GM19238 (cell line): ENCODE measurements around the gene TEN1.

Experiments
- DNase-seq: peaks from one replicate; pipeline ENCODE4 v3.0.0; 2011; ENCODE audit warnings: low spot score; ENCODE audit not compliant: insufficient read length

The TEN1 gene

DNA sequence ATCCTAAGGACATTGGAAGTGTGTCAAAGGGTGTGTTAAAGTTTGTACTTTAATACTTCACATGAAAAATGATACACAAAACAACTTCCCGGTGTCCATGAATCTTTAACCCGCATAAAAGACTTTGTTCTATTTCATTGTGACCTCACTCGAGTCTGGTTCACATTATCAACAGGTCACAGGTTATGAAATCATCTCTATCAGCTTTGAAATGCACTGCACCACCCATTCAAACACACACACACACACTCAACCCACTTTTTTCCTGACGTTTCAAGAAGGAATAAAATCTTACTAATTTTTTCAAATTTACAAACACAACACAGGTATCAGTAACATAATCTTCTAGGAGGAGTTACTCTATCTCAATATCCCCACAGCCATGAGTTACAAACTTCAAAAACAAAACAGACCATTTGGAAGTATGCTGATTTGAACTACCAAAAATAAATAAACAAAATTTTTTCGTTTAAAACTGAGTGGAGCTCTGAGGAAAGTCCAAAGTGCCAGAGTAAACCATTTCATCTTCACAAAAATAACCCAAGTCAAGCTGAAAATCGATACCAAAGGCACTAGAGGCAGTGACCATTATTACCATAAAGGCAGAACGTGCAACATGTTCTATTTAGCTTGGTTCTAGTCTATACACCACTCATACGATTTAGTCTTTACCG is 2.7 kb upstream of the TEN1 start:
- DNase-seq = no peak

DNA sequence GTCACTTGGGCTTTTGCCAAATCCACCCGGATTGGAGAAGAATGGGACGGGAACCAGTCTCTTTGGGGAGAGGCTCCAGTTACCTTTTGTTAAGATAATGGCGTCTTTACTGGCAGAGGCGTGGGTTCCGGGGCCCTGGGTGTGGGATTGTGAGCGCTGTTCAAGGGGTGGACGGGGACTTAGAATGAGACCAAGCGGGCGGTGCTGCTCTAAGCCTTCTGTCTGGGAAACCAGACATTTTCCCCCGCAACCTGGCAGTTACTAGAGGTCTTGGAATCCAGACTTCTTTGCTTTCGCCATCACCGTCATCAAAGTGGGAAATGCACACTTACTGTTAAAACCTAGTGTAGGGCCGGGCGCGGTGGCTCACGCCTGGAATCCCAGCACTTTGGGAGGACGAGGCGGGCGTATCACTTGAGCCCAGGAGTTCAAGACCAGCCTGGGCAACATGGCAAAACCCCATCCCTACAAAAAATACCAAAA is 706 bp downstream of the TEN1 start:
- no peak for DNase-seq

DNA sequence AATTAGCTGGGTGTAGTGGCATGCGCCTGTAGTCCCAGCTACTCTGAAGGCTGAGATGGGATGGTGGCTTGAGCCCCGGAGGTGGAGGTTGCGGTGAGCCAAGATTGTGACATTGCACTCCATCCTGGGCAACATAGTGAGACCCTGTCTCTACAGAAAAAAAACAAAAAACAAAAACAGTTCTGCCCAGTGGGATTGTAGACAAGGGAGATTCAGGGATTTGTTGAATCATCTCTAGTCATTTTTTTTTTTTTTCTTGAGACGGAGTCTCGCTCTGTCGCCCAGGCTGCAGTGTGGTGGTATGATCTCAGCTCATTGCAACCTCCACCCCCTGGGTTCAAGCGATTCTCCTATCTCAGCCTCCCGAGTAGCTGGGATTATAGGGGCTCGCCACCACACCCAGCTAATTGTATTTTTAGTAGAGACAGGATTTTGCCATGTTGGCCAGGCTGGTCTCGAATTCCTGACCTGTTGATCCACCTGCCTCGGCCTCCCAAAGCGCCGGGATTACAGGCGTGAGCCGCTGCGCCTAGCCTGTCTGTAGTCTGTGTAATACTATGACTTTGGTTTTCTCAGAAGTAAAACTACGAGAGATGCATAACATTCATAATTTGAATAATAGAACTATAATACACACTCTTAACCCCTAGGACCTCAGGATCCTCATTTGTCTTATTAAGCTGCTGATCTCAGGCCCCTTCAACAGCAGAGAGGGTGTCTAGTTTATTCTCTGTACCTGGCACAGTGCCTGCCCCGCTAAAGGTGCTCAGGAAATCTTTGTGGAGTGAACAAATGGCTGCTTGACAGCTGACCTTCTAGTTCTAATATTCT is 1.4 kb downstream of the TEN1 start:
- DNase-seq = no peak

DNA sequence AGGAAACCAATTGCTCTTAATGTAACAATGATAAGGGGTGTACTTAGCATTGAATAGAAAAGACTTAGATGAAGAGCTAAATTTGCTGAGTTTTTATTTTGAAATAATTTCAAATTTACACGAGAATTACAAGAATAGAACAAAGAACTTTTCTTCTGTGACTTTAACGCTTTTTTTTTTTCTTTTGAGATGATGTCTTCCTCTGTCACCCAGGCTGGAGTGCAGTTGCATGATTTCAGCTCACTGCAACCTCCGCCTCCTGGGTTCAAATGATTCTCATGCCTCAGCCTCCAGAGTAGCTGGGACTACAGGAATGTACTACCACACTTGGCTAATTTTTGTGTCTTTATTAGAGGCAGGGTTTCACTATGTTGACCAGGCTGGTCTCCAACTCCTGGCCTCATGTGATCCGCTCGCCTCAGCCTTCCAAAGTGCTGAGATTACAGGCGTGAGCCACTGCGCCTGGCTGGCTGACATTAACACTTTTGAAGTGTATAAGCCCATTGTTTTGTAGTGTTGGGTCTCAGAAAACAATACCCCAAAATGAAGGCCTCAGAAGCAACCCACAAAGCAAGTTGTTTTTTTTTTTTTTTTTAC is 2.1 kb downstream of the TEN1 start:
- no peak for DNase-seq

DNA sequence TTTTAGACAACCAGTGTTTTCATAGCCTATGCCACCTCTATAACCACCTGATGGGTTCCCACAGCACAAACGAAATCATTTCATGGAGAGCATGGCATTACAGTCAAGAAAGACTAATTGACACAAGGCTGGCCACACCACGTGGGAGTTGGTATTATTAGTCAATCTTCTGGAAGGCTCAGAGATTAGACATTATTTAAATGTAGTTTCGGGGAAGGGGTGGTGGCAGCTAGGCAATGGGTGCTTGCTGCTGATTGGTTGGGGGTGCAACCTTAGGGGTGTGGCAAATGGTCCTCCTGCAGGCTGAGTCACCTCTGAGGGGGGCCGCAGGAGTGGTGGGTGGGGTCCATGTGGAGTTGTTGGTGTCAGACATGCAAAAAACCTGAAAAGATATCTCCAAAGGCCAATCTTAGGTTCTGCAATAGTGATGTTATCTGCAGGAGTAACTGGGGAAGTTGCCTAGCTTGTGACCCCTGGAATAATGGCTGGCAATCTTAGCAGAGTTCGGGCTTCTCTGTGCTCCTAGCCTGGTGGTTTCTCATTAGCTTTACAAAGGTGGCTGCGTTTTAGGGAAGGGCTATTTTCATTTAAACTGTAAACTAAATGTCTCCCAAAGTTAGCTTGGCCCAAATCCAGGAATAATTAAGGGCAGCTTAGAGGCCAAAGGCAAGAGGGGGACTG is 4.6 kb downstream of the TEN1 start:
- DNase-seq = no peak

DNA sequence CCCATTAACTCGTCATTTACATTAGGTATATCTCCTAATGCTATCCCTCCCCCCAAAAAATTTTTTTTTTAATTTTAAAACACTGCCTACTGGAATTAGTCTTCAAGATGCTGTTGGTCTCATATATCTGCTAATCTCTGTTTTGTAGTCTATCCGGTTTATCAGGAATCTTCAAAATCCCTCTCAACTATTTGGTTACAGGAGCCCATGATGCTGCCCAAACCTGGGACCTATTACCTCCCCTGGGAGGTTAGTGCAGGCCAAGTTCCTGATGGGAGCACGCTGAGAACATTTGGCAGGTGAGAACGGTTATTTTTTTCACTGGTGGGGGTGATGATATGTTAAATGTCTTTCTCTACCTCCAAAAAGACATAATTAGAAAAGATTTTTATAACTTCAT is 6.9 kb downstream of the TEN1 start:
- no peak for DNase-seq

DNA sequence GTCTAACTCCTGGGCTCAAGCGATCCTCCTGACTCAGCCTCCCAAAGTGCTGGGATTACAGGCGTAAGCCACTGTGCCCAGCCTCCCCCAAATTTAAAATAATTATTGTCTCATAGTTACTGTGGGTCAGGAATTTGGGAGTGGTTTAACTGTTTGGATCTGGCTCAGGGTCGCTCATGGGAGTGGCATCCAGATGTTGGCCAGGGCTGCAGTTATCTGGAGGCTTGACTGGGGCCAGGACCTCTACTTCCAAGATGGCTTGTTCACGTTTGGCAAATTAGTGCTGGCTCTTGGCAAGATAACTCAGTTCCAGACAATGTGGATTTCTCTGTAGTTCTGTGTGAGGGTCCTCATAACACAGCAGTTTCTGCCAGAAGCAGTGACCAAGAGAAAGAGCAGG is 8.0 kb downstream of the TEN1 start:
- DNase-seq = no peak

DNA sequence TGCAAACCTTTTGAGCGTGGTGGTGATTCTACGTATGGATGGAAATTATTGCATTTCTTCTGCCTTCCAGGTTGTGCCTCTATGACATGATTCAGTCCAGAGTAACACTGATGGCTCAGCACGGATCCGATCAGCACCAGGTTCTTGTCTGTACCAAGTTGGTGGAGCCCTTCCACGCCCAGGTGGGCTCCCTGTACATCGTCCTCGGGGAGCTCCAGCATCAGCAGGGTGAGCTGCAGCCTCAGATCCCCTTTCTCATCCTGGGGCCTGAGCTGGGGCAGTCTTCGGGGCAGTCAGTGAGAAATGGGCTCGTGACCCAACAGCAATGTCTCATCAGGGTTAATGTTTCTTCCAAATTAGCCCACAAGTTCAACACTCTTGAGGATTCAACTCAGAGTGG is 12.4 kb downstream of the TEN1 start:
- DNase-seq = no peak

DNA sequence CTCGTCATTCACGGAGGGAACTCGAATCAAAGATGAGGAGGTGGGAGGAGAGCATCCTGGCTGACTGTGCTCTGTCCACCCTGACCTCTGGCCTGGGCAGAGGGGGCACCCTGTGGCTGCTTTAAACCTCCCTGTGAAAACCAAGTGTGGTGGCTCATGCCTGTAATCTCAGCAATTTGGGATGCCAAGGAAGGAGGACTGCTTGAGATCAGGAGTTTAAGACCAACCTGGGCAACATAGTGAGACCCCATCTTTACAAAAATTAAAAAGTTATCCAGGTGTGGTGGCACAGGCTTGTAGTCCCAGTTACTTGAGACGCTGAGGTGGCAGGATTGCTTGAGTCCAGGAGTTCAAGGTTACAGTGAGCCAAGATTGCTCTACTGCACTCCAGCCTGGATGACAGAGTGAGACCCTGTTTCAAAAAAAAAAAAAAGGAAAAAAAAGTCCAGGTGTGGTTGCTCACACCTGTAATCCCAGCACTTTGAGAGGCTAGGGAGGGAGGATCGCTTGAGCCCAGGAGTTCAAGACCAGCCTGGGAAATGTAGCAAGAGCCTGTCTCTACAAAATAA is 15.8 kb downstream of the TEN1 start:
- no peak for DNase-seq

DNA sequence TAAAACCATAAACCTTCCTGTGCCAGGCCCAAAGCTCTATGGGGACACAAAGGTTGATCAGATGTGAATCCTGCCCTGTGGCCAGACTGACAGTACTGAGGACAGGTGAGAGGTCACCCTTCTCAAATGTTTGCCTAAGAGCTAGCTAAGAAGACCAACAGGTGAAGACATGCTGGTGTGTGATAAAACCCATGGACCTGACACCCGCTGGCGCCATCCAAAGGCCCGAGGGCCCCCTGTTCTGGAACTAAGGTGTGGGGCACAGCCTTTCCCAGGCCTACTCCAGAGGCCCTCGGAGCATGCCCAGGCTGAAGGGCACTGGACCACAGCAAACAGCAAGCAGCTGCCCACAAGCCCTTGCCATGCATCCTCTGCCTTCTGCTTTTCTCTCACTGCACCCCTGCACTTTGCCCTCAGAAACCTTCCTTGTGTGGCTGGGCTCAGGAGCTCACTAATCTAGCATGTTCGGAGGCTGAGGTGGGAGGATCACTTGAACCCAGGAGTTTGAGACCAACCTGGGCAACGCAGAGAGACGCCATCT is 16.4 kb downstream of the TEN1 start:
- DNase-seq = no peak

DNA sequence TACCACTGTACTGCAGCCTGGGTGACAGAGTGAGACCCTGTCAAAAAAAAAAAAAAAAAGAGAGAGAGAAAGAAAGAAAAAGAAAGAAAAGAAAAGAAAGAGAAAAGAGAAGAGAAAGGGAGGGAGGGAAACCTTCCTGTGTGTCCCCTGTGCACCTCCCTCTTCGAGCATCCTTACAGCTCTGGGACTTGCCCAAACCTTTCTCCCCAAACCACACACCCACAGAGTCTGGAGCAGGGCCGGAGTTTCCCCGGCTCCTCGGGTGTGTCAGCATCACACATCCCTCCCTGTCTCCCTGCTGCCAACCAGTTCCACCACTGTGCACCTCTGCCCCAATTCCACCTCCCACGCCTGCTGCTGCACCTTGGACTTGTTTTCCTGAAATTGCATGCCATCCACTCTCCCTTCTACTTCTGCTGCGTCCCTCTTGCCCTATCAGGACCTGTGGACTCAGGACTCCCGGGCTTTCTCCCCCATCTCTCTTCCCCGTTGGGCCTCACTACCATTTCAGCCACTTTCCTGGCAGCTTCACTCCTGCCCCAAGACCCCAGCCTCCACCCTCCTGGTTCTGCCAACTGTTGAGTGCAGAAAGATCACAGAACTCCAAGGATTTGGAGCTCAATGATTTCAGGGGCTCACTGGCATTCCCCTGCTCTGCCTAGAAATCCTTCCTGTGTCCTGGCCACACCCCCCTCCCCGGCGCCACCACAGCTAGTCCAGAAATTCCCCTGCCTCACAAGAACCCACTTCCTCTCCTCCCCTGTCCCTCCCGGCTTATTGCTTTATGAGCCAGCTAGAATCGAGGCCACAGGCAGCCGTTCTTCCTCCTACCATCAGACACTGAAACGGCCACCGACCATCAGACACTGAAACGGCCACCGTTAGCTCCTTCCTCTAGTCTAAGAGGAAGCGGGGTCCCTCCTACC is 17.9 kb downstream of the TEN1 start:
- DNase-seq = peak; percentile 57

DNA sequence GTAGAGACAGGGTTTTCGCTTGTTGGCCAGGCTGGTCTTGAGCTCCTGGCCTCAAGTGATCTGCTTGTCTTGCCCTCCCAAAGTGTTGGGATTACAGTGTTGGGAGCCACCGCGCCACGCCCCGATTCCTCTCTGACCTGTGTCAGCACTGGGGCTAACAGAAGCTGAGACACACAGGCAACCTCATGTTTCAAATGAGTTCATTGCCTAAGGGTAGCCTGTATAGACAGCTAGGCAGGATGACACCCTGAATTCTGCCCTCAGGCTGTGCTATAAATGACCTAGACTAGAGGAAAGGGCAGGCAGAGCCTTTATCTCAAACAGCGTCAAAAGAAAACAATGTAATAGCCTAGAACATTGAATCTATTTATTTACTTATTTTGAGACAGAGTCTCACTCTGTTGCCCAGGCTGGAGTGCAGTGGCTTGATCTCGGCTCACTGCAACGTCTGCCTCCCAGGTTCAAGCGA is 19.3 kb downstream of the TEN1 start:
- no peak for DNase-seq

DNA sequence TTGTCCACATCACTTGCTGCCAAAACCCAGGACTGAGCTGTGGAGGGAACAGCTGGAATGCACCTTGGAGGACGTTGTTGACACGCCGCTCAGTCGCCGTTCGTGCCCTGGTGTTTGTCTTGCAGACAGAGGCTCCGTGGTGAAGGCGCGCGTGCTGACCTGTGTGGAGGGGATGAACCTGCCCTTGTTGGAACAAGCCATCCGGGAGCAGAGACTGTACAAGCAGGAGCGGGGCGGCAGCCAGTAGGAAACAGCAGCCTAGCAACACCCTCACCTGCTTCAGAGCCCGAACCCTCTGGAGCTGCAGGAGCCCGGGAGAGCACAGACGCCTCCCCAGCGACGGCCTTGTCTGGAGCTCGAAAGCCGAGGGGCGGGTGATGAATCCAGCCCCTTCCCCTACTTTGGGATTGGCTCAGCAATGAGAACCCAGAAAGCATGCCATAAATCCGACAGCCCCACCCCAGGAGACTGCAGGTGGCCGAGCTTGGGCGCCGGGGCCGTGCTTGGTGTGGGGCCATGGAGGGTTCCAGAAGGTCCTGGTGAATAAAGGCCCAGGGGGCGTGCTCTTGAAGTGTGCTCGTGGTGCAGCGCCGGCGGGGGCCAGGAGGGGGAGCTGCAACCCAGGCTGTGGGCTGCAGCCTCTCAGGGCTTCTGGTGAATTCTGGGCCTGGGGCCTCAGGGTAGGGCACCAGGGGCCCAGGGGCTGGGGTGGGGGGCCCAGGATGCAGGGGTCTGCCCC is 21.1 kb downstream of the TEN1 start:
- peak; percentile 72 for DNase-seq

DNA sequence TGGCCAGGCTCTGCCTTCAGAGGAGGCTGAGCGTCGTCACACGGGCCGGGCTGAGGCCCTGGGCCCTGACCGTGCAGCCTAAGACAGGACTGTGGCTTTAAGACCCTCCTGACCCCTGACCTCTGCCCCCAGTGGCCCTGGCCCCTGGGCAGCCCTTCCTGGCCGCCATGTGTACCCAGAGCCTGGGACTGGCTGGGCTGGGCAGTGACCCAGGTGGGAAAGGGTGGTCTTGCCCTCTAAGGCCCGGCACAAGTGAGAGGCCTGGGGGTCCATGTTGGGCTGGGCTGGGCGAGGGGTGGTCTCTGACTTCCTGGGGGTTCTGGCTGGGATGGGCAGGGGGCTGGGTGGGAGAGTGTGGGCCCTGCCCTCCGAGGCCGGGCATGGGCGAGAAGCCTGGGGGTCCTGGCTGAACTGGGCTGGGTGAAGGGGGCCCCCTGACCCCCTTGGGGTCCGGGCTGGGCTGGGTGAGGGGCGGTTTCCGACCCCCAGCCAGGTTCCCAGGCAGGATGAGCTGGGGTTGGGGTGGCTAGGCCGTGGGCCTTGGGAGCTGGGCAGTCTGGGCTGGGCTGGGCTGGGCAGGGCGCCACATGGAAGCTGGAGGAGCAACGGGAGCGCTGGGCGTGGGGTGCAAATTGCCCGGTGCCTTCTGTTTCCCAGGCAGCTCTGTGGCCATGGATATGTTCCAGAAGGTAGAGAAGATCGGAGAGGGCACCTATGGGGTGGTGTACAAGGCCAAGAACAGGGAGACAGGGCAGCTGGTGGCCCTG is 21.9 kb downstream of the TEN1 start, which contains the start of gene CDK3:
CDK3 (plus strand) TSS at position 101 of the 767 bp plus-strand sequence; CDS start at position 672, 571 bp downstream.
- peak; percentile 0 for DNase-seq

DNA sequence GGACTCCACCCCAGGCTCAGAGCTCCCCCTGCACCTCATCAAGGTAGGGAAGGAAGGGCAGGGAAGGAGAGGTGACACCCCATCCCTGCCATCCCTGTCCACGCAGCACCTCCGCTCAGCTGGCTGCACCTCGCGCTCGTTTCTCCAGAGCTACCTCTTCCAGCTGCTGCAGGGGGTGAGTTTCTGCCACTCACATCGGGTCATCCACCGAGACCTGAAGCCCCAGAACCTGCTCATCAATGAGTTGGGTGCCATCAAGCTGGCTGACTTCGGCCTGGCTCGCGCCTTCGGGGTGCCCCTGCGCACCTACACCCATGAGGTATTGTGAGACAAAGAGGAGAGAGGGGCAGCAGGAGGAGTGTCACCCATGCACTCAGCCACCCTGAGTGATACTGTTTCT is 23.1 kb downstream of the TEN1 start:
- DNase-seq = no peak

DNA sequence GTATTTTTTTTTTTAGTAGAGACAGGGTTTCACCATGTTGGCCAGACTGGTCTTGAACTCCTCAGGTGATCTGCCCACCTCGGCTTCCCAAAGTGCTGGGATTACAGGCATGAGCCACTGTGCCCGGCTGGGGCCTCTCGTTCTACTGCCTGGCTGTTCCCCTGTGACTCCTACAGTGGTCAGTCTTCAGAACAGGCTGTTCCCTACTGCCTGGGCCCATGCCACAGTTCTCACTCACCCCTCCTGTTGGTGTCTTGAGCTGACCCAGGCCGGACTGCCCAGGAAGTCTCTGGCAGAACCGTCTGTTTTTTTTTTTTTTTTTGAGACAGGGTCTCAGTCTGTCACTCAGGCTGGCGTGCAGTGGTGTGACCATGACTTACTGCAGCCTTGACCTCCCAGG is 24.9 kb downstream of the TEN1 start:
- no peak for DNase-seq

DNA sequence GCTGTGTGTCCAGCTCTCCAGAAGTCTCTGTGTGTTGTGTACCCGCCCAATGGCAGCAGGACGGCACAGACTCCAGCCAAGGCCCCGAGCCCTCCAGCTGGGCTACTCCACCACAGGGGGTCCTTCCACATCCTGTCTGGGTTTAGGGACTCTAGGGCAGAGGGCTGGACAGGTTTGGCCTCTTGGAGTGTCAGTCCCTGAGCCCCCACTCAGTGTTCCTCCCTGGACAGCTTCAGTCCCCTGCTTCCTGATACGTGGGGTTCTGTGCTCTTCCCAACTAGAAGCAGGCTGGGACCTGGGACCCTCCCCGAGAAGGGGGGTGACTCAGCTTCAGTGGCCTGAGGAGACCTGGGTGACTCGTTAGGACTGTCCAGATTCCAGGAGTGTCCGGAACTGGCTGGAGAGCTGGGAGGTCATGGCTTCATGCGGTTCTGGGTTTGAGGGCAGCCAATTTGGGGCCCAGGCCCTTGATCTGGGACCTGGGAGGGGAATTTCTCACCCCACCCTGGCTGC is 25.8 kb downstream of the TEN1 start:
- peak; percentile 1 for DNase-seq
